H9 (cell line): ENCODE results near the gene DENND1A. TPM values are rescaled to one million over a fixed set of nuclear protein-coding genes. Genes with fewer than 3 reads are reported as not detected.

ENCODE experiments used
- DNase-seq: peaks from one replicate; pipeline ENCODE4 v3.0.0-alpha.2; 2017
- H2AFZ ChIP-seq: one replicate; pipeline ENCODE4 v1.6.1; 2013; ENCODE audit warnings: mild to moderate bottlenecking, low read length, control low read depth, moderate library complexity
- H2AK5ac ChIP-seq: 2 replicates; pipeline ENCODE4 v1.6.1; 2013; ENCODE audit warnings: low read length, control low read depth, mixed read lengths; ENCODE audit not compliant: insufficient read length
- H2BK120ac ChIP-seq: one replicate; pipeline ENCODE4 v1.6.1; 2013; ENCODE audit warnings: low read depth, mild to moderate bottlenecking, low read length, control low read depth, inconsistent platforms; ENCODE audit not compliant: poor library complexity, severe bottlenecking
- H2BK12ac ChIP-seq: 2 replicates; pipeline ENCODE4 v1.6.1; 2013; ENCODE audit warnings: low read length, control low read depth, mixed read lengths, low read depth; ENCODE audit not compliant: insufficient read length
- H2BK15ac ChIP-seq: 2 replicates; pipeline ENCODE4 v1.6.1; 2013; ENCODE audit warnings: low read depth, low read length, control low read depth
- H2BK20ac ChIP-seq: one replicate; pipeline ENCODE4 v1.6.1; 2013; ENCODE audit warnings: low read depth, mild to moderate bottlenecking, low read length, control low read depth, inconsistent platforms; ENCODE audit not compliant: poor library complexity, severe bottlenecking
- H2BK5ac ChIP-seq: 2 replicates; pipeline ENCODE4 v1.6.1; 2013; ENCODE audit warnings: low read length, control low read depth, mixed read lengths; ENCODE audit not compliant: insufficient read length
- H3K14ac ChIP-seq: 2 replicates; pipeline ENCODE4 v1.6.1; 2013; ENCODE audit warnings: low read length, control low read depth; ENCODE audit not compliant: insufficient read depth
- H3K18ac ChIP-seq: 2 replicates; pipeline ENCODE4 v1.6.1; 2013; ENCODE audit warnings: low read depth, mild to moderate bottlenecking, mixed read lengths, low read length, control low read depth; ENCODE audit not compliant: insufficient read length
- H3K23ac ChIP-seq: 2 replicates; pipeline ENCODE4 v1.6.1; 2013; ENCODE audit warnings: low read length, control low read depth, mixed read lengths, low read depth; ENCODE audit not compliant: insufficient read length
- H3K23me2 ChIP-seq: 2 replicates; pipeline ENCODE4 v1.6.1; 2013; ENCODE audit warnings: low read depth, mild to moderate bottlenecking, mixed read lengths, low read length, control low read depth; ENCODE audit not compliant: insufficient read length, poor library complexity, severe bottlenecking
- H3K27ac ChIP-seq: 2 replicates; pipeline ENCODE4 v1.5.1; 2013; ENCODE audit warnings: low read length, control low read depth, mixed read lengths, low read depth; ENCODE audit not compliant: insufficient read length
- H3K27me3 ChIP-seq: 2 replicates; pipeline ENCODE4 v1.6.1; 2013; ENCODE audit warnings: low read length, control low read depth, inconsistent platforms; ENCODE audit not compliant: insufficient read depth
- H3K4ac ChIP-seq: 2 replicates; pipeline ENCODE4 v1.6.1; 2013; ENCODE audit warnings: low read depth, mild to moderate bottlenecking, control low read depth, inconsistent platforms, low read length, moderate library complexity
- H3K4me1 ChIP-seq: 2 replicates; pipeline ENCODE4 v1.6.1; 2013; ENCODE audit warnings: low read length, control low read depth, inconsistent platforms; ENCODE audit not compliant: insufficient read depth
- H3K4me2 ChIP-seq: 2 replicates; pipeline ENCODE4 v1.6.1; 2013; ENCODE audit warnings: low read length, control low read depth, mixed read lengths; ENCODE audit not compliant: insufficient read length, insufficient read depth
- H3K56ac ChIP-seq: 2 replicates; pipeline ENCODE4 v1.6.1; 2013; ENCODE audit warnings: low read depth, mild to moderate bottlenecking, mixed read lengths, low read length, control low read depth; ENCODE audit not compliant: insufficient read length
- H3K79me1 ChIP-seq: 2 replicates; pipeline ENCODE4 v1.6.1; 2013; ENCODE audit warnings: low read depth, mild to moderate bottlenecking, moderate library complexity, low read length, control low read depth, inconsistent platforms; ENCODE audit not compliant: insufficient read depth, poor library complexity, severe bottlenecking
- H3K79me2 ChIP-seq: 2 replicates; pipeline ENCODE4 v1.6.1; 2013; ENCODE audit warnings: low read length, control low read depth, inconsistent platforms; ENCODE audit not compliant: insufficient read depth
- H3K9ac ChIP-seq: 2 replicates; pipeline ENCODE4 v1.6.1; 2013; ENCODE audit warnings: low read length, control low read depth, mixed read lengths; ENCODE audit not compliant: insufficient read length; ENCODE audit errors: extremely low read depth
- H3K9me3 ChIP-seq: one replicate; pipeline ENCODE4 v1.6.1; 2013; ENCODE audit warnings: low read depth, low read length, inconsistent platforms; ENCODE audit not compliant: control insufficient read depth
- H3T11ph ChIP-seq: one replicate; pipeline ENCODE4 v1.6.1; 2013; ENCODE audit warnings: mild to moderate bottlenecking, low read length, control low read depth, inconsistent platforms
- H4K20me1 ChIP-seq: one replicate; pipeline ENCODE4 v1.6.1; 2013; ENCODE audit not compliant: control insufficient read depth, insufficient read length, insufficient read depth
- H4K5ac ChIP-seq: 2 replicates; pipeline ENCODE4 v1.6.1; 2013; ENCODE audit warnings: low read depth, mild to moderate bottlenecking, mixed read lengths, low read length, control low read depth; ENCODE audit not compliant: insufficient read length
- H4K8ac ChIP-seq: replicated peaks from 2 replicates; pipeline ENCODE4 v1.6.1; 2013; ENCODE audit warnings: low read length, control low read depth, mixed read lengths, low read depth; ENCODE audit not compliant: insufficient read length
- H4K91ac ChIP-seq: 2 replicates; pipeline ENCODE4 v1.6.1; 2013; ENCODE audit warnings: low read depth, mild to moderate bottlenecking, moderate library complexity, mixed read lengths, low read length, control low read depth; ENCODE audit not compliant: insufficient read length
- H3K27ac Mint-ChIP-seq, 3 experiments: 2 replicates in 2 of 3; 3 replicates in 1 of 3; pipeline ENCODE4 v1.8.0; 2020 to 2021; ENCODE audit warnings: mixed read lengths in 3 of 3, mild to moderate bottlenecking in 1 of 3, moderate library complexity in 1 of 3
- H3K27me3 Mint-ChIP-seq: 2 replicates; pipeline ENCODE4 v1.8.0; 2021; ENCODE audit warnings: low read depth, mild to moderate bottlenecking, moderate library complexity, mixed read lengths
- H3K36me3 Mint-ChIP-seq, 3 experiments: 2 replicates in 2 of 3; 3 replicates in 1 of 3; pipeline ENCODE4 v1.8.0; 2020 to 2021; ENCODE audit warnings: low read depth in 3 of 3, mixed read lengths in 3 of 3; ENCODE audit not compliant: insufficient read depth in 1 of 3
- H3K4me1 Mint-ChIP-seq, 2 experiments: 2 replicates each; pipeline ENCODE4 v1.8.0; 2020; ENCODE audit warnings: mixed read lengths in 2 of 2
- H3K4me3 Mint-ChIP-seq, 2 experiments: 2 replicates in 1 of 2; 3 replicates in 1 of 2; pipeline ENCODE4 v1.8.0; 2020 to 2021; ENCODE audit warnings: mild to moderate bottlenecking in 2 of 2, mixed read lengths in 2 of 2, moderate library complexity in 1 of 2
- H3K9me3 Mint-ChIP-seq, 2 experiments: 2 replicates in 1 of 2; 3 replicates in 1 of 2; pipeline ENCODE4 v1.8.0; 2020; ENCODE audit warnings: mild to moderate bottlenecking in 2 of 2, mixed read lengths in 2 of 2, moderate library complexity in 1 of 2
- WGBS: extraction: QIAGEN DNeasy Blood & Tissue Kit; methylation state at CpG from one replicate; pipeline ENCODE4 v1.1.7; 2013; ENCODE audit warnings: missing lambda C conversion rate, low lambda C conversion rate, mixed read lengths; ENCODE audit not compliant: insufficient read length; ENCODE audit errors: extremely low coverage; 5-methylcytosine and 5-hydroxymethylcytosine counted together
- total RNA-seq: library from RNA; stranded (reverse); gene quantifications from 2 replicates; pipeline ENCODE4 v1.2.1, GENCODE V29; 2021
- TF ChIP-seq, protein P1 (sequence below): fragments of 200-600 bp; sonication (generic); conservative IDR thresholded peaks from 3 replicates; pipeline ENCODE4 v1.8.0; 2021; ENCODE audit warnings: antibody characterized with exemption, mild to moderate bottlenecking

DENND1A gene
- total RNA-seq, 1 experiment from 2014 or later: 20.4 TPM

GRCh38 chr9:123445116-123445515, 484.8 kb downstream of the DENND1A start:
- Histone ChIP-seq H3K23me2 (no peaks in the 10 kb centered on the region), H2BK20ac (no peak overlapping the region), H3K9me3 (no peaks in the 10 kb centered on the region), H2BK15ac (no peak overlapping the region), H4K20me1 (no peaks in the 10 kb centered on the region), H3K4me1 (no peaks in the 10 kb centered on the region), H3K4ac (no peak overlapping the region), H2AFZ (no peak overlapping the region), H2BK12ac (no peak overlapping the region), H3K9ac (no peak overlapping the region), H3K23ac (no peak overlapping the region), H3K79me2 (no peaks in the 10 kb centered on the region), H4K8ac (no peak overlapping the region), H2AK5ac (no peak overlapping the region), H3T11ph (no peak overlapping the region), H3K4me2 (no peak overlapping the region), H3K14ac (no peak overlapping the region), H2BK5ac (no peak overlapping the region), H3K79me1 (no peaks in the 10 kb centered on the region), H3K27ac (no peak overlapping the region), H3K27me3 (no peaks in the 10 kb centered on the region), H3K18ac (no peak overlapping the region), H4K5ac (no peak overlapping the region), H3K56ac (no peak overlapping the region), H2BK120ac (no peak overlapping the region), H4K91ac (no peak overlapping the region)
- Mint-ChIP-seq H3K36me3 (peaks cover 0 to 4% (median 0%) of the 10 kb centered on the region in 3 experiments; a peak in 2 of 7 replicates), H3K4me3 (no peak overlapping the region), H3K9me3 (no peaks in the 10 kb centered on the region), H3K27ac (no peak overlapping the region), H3K27me3 (peaks cover 2% of the 10 kb centered on the region; the same call in 1 of the 2 replicates), H3K4me1 (peaks cover 16 to 26% of the 10 kb centered on the region in 2 experiments)
- WGBS: no CpG with 5 or more reads among the region's 7 CpGs
- DNase-seq: peak; percentile 18
- TF ChIP-seq, protein P1, sequence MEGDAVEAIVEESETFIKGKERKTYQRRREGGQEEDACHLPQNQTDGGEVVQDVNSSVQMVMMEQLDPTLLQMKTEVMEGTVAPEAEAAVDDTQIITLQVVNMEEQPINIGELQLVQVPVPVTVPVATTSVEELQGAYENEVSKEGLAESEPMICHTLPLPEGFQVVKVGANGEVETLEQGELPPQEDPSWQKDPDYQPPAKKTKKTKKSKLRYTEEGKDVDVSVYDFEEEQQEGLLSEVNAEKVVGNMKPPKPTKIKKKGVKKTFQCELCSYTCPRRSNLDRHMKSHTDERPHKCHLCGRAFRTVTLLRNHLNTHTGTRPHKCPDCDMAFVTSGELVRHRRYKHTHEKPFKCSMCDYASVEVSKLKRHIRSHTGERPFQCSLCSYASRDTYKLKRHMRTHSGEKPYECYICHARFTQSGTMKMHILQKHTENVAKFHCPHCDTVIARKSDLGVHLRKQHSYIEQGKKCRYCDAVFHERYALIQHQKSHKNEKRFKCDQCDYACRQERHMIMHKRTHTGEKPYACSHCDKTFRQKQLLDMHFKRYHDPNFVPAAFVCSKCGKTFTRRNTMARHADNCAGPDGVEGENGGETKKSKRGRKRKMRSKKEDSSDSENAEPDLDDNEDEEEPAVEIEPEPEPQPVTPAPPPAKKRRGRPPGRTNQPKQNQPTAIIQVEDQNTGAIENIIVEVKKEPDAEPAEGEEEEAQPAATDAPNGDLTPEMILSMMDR: no peak
